HG02943 (cell line): Measurements from ENCODE around the gene KLHDC4.

ENCODE experiments used
- ATAC-seq: cut with Tn5 transposase; IDR thresholded peaks from one replicate; pipeline ENCODE4 v1.9.1; 2021; ENCODE audit warnings: mild to moderate bottlenecking, low read depth, moderate library complexity; ENCODE audit not compliant: unreplicated experiment

The KLHDC4 gene

GRCh38 chr16:87667443-87667842 is 98.3 kb downstream of the KLHDC4 start:
- no peak for ATAC-seq

DNA sequence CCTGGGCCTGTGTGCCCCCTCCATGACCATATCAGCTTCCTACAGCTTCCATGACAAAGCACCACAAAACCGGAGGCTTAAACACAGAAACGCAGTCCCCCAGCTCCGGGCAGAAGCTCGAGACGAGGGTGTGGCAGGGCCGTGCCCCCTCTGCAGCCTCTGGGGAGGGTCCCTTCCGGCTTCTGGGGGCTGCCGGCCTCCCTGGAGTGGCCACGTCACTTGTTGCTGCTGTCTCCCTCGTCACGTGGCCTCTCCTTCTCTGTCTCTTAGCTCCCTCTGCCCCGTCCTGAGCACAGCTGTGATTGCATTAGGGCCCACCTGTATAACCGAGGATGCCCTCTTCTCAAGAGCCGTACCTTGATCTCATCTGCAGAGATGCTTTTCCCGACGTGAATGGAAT is 98.9 kb downstream of the KLHDC4 start:
- no peak for ATAC-seq

- no peak for ATAC-seq
Observed at GRCh38 chr16:87665193-87665592, 100.6 kb downstream of the KLHDC4 start.

GRCh38 chr16:87664792-87665191 is 101.0 kb downstream of the KLHDC4 start:
- no peak for ATAC-seq

DNA sequence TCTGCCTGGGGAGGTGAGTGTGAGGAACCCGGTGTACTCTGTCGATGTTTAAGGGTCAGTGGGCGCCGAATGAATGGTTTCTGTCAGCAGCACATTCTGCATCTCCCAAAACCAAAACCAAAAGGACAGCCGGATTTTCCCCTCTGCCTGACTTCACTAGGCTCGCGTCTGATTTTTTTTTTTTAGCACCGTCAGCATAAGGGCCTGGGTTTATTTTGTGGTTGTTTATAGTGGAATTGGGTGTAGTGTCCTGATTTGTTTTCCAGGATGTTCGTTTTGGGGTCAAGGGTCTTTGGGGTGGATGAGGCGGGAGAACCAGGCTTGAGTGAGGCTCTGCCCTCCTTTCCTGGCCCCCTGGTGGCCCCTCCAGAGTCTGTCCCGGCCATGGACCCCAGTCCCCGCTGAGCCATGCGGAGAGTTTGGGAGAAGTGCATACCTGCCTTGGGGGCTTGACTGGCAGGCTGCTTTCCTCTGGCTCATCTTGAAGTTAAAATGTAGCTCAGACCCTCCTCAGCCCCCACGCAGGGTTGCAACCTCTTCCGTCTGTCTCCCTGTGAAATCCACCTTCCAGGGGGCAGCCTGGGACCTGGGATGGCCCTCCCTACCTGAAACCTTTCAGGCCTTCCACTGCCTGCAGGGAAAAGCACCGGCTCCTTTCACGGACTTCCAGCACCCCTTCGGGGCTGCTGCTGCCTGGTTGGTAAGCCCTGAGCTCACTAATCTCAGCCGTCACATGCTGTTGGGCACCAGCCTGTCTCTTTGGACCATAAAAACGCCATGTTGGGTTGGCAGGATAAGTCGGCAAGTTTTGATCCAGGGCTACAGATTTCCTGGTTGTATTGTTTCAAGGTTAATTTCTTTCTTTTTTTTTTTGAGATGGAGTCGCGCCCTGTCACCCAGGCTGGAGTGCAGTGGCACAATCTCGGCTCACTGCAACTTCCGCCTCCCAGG is 103.3 kb downstream of the KLHDC4 start:
- no peak for ATAC-seq

- ATAC-seq, result no peak
Observed at GRCh38 chr16:87661561-87661960, 104.2 kb downstream of the KLHDC4 start.

- no peak for ATAC-seq
Observed at GRCh38 chr16:87658564-87659225, 107.1 kb downstream of the KLHDC4 start.
